Progenitor cell of endocrine pancreas (in vitro differentiated cells): ENCODE data around the gene RINT1. TPM values are rescaled to one million over a fixed set of nuclear protein-coding genes. Genes with fewer than 3 reads are reported as not detected.
A peak's percentile ranks its signal among the peaks of the same experiment; 100 is the strongest.

Experiments
- DNase-seq: peaks from one replicate; pipeline ENCODE4 v3.0.0; 2021; ENCODE audit warnings: low spot score; ENCODE audit not compliant: unreplicated experiment
- H3K27ac Mint-ChIP-seq: 2 replicates; pipeline ENCODE4 v1.8.0; 2021; ENCODE audit warnings: mild to moderate bottlenecking, moderate library complexity, mixed read lengths
- H3K27me3 Mint-ChIP-seq: 2 replicates; pipeline ENCODE4 v1.8.0; 2021; ENCODE audit warnings: mixed read lengths
- H3K36me3 Mint-ChIP-seq: 2 replicates; pipeline ENCODE4 v1.8.0; 2022; ENCODE audit warnings: mixed read lengths; ENCODE audit not compliant: insufficient read depth
- H3K4me1 Mint-ChIP-seq: 2 replicates; pipeline ENCODE4 v1.8.0; 2021; ENCODE audit warnings: low read depth, mixed read lengths
- H3K4me3 Mint-ChIP-seq: 2 replicates; pipeline ENCODE4 v1.8.0; 2021; ENCODE audit warnings: low read depth, mild to moderate bottlenecking, moderate library complexity, mixed read lengths
- H3K9me3 Mint-ChIP-seq: 2 replicates; pipeline ENCODE4 v1.8.0; 2021; ENCODE audit warnings: low read depth, mixed read lengths
- CTCF ChIP-seq: fragments of 200-600 bp; sonication (generic); IDR thresholded peaks from one replicate; pipeline ENCODE4 v1.5.0; 2021; ENCODE audit warnings: antibody characterized with exemption, mild to moderate bottlenecking; ENCODE audit not compliant: unreplicated experiment
- total RNA-seq: library from RNA; stranded (reverse); gene quantifications from 2 replicates; pipeline ENCODE4 v1.2.1, GENCODE V29; 2021

RINT1 gene
- total RNA-seq, 1 donor from 2014 or later = 22.5 TPM

DNA sequence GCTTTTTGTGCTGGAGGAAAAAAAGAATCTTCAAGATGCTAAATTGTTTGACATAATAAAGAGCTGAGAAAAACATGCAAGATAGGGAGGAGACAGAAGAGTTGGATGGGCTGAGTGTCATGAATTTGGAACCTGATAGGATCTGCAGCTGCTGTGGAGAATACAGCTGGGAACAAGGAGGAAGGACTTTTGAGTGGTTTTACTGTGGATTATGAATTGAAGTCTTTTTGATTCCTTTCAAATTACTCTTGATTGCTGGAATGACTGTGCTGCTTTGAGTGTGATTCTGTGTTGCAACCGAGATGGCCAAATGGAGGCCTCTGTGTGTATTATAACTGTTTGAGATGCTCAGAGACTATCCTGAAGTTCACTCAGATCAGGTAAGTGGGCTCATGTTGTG is 45.2 kb downstream of the RINT1 start:
- Mint-ChIP-seq H3K36me3 (peaks cover 2% of the 10 kb centered on the region), H3K4me3 (no peak overlapping the region), H3K4me1 (no peaks in the 10 kb centered on the region), H3K9me3 (peaks cover 4% of the 10 kb centered on the region), H3K27ac (no peak overlapping the region), H3K27me3 (no peaks in the 10 kb centered on the region)
- TF ChIP-seq CTCF = no peak
- no peak for DNase-seq

- Mint-ChIP-seq H3K27me3 (no peaks in the 10 kb centered on the region), H3K9me3 (peaks cover 10% of the 10 kb centered on the region), H3K27ac (no peak overlapping the region), H3K36me3 (peaks cover 2% of the 10 kb centered on the region), H3K4me3 (no peak overlapping the region), H3K4me1 (no peaks in the 10 kb centered on the region)
- TF ChIP-seq CTCF = no peak
- DNase-seq = no peak
Measured at GRCh38 chr7:105578496-105578895, 46.5 kb downstream of the RINT1 start.

DNA sequence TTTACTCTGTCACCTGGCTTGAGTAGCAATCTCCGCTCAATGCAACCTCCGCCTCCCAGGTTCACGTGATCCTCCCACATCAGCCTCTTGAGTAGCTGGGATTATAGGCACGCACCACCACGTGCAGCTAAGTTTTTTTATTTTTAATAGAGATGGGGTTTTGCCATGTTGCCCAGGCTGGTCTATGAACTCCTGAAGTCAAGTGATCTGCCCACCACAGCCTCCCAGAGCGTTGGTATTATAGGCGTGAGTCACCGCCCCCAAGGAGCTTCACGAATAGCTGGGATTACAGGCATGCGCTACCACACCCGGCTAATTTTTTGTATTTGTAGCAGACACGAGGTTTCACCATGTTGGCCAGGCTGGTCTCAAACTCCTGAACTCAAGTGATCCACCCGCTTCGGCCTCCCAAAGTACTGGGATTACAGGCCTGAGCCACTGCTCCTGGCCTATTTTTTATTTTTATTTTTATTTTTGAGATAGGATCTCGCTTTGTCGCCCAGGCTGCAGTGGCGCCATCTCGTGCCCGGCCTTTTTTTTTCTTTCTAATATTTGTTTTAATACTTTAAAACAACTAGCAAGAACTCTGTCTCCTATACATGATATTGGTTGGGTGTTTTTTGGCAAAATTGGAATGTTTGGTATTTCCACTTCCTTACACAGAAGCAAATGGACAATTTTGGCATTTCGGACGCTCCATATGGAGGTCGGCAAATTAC is 48.2 kb downstream of the RINT1 start:
- no peak overlapping the region for H3K27ac Mint-ChIP-seq
- TF ChIP-seq CTCF = no peak
- no peak for DNase-seq
- no peaks in the 10 kb centered on the region for H3K4me1 Mint-ChIP-seq
- H3K9me3 Mint-ChIP-seq = peaks cover 12% of the 10 kb centered on the region
- H3K4me3 Mint-ChIP-seq = no peak overlapping the region
- H3K27me3 Mint-ChIP-seq = no peaks in the 10 kb centered on the region
- H3K36me3 Mint-ChIP-seq = no peaks in the 10 kb centered on the region

DNA sequence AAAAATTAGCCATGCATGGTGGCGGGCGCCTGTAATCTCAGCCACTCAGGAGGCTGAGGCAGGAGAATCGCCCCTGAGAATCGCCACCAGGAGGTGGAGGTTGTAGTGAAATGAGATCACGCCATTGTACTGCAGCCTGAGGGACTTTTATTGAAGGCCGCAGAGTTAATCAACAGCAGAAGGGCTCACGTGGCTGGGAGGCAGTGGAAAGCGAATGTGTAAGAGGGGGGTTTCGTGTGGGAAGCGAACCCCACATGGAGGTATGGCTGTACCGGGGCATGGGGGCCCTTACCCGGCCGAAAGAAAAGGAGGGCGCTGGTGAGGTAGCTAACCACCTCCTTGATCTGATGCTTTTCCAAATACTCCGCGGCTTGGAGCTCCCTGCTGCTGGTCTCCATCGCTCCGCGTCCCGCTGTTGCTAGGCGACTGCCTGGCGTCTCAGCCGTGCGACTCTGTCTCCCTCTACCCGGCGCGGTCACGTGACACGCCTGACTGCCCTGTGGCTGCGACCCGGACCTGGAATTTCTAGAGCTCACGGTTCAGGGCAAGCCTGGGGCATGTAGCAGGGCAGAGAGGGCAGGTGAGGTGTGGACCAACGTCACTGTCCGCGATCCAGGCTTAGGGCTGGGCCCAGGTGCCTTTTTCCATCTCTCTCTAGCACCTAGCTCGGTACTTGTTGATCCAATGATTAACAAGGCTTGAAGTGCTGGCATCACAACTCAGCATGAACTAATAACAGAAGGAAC is 49.2 kb downstream of the RINT1 start, which contains the start of gene EFCAB10:
EFCAB10 (minus strand) TSS at position 428 of the 746 bp plus-strand sequence; CDS start at position 398, 30 bp downstream.
- Mint-ChIP-seq H3K36me3 (no peaks in the 10 kb centered on the region), H3K4me1 (no peaks in the 10 kb centered on the region), H3K27ac (peak within 1 kb of the TSS; percentile 80), H3K9me3 (peaks cover 12% of the 10 kb centered on the region), H3K4me3 (peak within 1 kb of the TSS; percentile 69), H3K27me3 (no peaks in the 10 kb centered on the region)
- DNase-seq = peak; percentile 79
- TF ChIP-seq CTCF = peak; percentile 28

DNA sequence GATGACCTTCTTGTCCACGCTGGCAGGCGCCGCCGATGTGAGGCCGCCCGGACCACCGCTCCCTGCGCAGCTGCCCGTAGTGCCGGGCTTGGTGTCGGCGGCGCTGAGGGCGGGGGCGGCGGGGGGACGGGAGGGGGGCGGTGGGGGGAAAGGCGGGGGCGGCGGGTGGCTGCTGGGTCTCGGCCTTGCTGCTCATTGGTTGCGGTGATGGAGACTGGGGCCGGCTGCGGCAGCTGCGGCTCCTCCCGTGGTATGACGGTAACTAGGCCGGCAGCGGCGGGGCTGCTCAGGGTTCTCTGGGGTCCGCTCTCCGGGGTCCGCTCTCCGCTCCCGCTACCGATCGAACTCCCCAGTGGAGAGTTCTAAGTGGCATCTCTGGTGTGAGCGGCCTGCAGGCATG is 51.1 kb downstream of the RINT1 start:
- H3K36me3 Mint-ChIP-seq = no peaks in the 10 kb centered on the region
- no peaks in the 10 kb centered on the region for H3K4me1 Mint-ChIP-seq
- no peak overlapping the region for H3K4me3 Mint-ChIP-seq
- peaks cover 12% of the 10 kb centered on the region for H3K9me3 Mint-ChIP-seq
- DNase-seq = no peak
- no peak for TF ChIP-seq CTCF
- H3K27me3 Mint-ChIP-seq = no peaks in the 10 kb centered on the region
- H3K27ac Mint-ChIP-seq = no peak overlapping the region
